HCT116 (cell line): ENCODE measurements around the gene CISTR. TPM values are rescaled to one million over a fixed set of nuclear protein-coding genes. Genes with fewer than 3 reads are reported as not detected.

ENCODE experiments used
- ATAC-seq: fragments of 200-7000 bp; cut with Tn5 transposase; 2 replicates; pipeline ENCODE4 v1.9.1; 2020; ENCODE audit warnings: mild to moderate bottlenecking, moderate library complexity
- BruUV-seq: library from RNA; stranded (reverse); fragments of 400-500 nt; replicated peaks from 2 replicates; lab custom pipeline; 2021; lab: Mats Ljungman, UMichigan
- CTCF ChIA-PET: fragments of 300-600 bp; sonication (Branson Sonifier 250); formaldehyde crosslinking; loops from one replicate; lab custom pipeline; 2021; ENCODE audit warnings: antibody characterized with exemption; lab: Charles Lee
- POLR2A ChIA-PET: fragments of 300-600, 350-600 bp; sonication (Branson Sonifier 250); formaldehyde crosslinking; loops from one replicate; lab custom pipeline; 2021; ENCODE audit warnings: antibody characterized with exemption; lab: Charles Lee
- RAD21 ChIA-PET, 2 experiments: fragments of 300-600 bp; sonication (Branson Sonifier 250); formaldehyde crosslinking; loops; one replicate each; lab custom pipeline; 2023; ENCODE audit warnings: low total read pairs in 2 of 2; ENCODE audit not compliant: uncharacterized antibody in 2 of 2, unreplicated experiment in 2 of 2, low non-redundant PET in 1 of 2; lab: Charles Lee
- DNase-seq: peaks from one replicate; pipeline ENCODE4 v3.0.0-alpha.2; 2010; ENCODE audit warnings: low read depth, low spot score
- H2AFZ ChIP-seq: fragments of 200-600 bp; shearing (Covaris generic), sonication (generic); 2 replicates; pipeline ENCODE4 v1.6.1; 2017; ENCODE audit warnings: low read depth, mixed run types, mixed read lengths, antibody characterized with exemption, low read length; ENCODE audit not compliant: poor library complexity, severe bottlenecking
- H3K27ac ChIP-seq: 2 replicates; pipeline ENCODE4 v1.5.1; 2012; ENCODE audit warnings: low read depth, low read length
- H3K27me3 ChIP-seq: fragments of 200-600 bp; sonication (generic); 2 replicates; pipeline ENCODE4 v1.6.1; 2016; ENCODE audit warnings: mixed run types, low read length, mixed read lengths; ENCODE audit not compliant: insufficient read depth
- H3K36me3 ChIP-seq, 2 experiments: fragments of 200-500 bp in 1 of 2; fragments of 200-600 bp in 1 of 2; sonication (Bioruptor generic) in 1 of 2; sonication (generic) in 1 of 2; 2 replicates each; pipeline versions ENCODE4 v1.5.1 to v1.6.1; 2014 to 2016; ENCODE audit warnings: low read length in 2 of 2, inconsistent platforms in 1 of 2, mixed read lengths in 1 of 2, mixed run types in 1 of 2; ENCODE audit not compliant: insufficient read depth in 2 of 2, control insufficient read depth in 1 of 2
- H3K4me1 ChIP-seq, 2 experiments: fragments of 200-600 bp in 1 of 2; sonication (generic) in 1 of 2; 2 replicates each; pipeline versions ENCODE4 v1.5.1 to v1.6.1; 2012 to 2017; ENCODE audit warnings: low read length in 2 of 2, inconsistent platforms in 1 of 2, mild to moderate bottlenecking in 1 of 2, mixed read lengths in 1 of 2, mixed run types in 1 of 2, moderate library complexity in 1 of 2; ENCODE audit not compliant: insufficient read depth in 2 of 2, control insufficient read depth in 1 of 2
- H3K4me2 ChIP-seq: fragments of 200-600 bp; sonication (generic); 2 replicates; pipeline ENCODE4 v1.6.1; 2017; ENCODE audit warnings: mixed run types, low read length, mixed read lengths
- H3K4me3 ChIP-seq, 2 experiments: fragments of 200-600 bp in 1 of 2; sonication (generic) in 1 of 2; replicated peaks in 1 of 2; 2 replicates each; pipeline ENCODE4 v1.5.1; 2011 to 2016; ENCODE audit warnings: low read length in 2 of 2, control low read depth in 1 of 2, low read depth in 1 of 2, mild to moderate bottlenecking in 1 of 2, mixed read lengths in 1 of 2, mixed run types in 1 of 2
- H3K79me2 ChIP-seq: fragments of 200-600 bp; sonication (generic); 2 replicates; pipeline ENCODE4 v1.6.1; 2017; ENCODE audit warnings: mild to moderate bottlenecking, mixed run types, low read length, moderate library complexity, mixed read lengths; ENCODE audit not compliant: insufficient read depth
- H3K9ac ChIP-seq: fragments of 200-600 bp; sonication (generic); 2 replicates; pipeline ENCODE4 v1.6.1; 2016; ENCODE audit warnings: low read length, mixed read lengths
- H3K9me2 ChIP-seq: fragments of 200-600 bp; sonication (generic), shearing (Covaris generic); 2 replicates; pipeline ENCODE4 v1.6.1; 2017; ENCODE audit warnings: mixed run types, mild to moderate bottlenecking, moderate library complexity; ENCODE audit not compliant: insufficient read depth
- H3K9me3 ChIP-seq, 2 experiments: fragments of 200-500 bp in 1 of 2; fragments of 200-600 bp in 1 of 2; sonication (Bioruptor generic) in 1 of 2; sonication (generic) in 1 of 2; 2 replicates each; pipeline ENCODE4 v1.6.1; 2014 to 2017; ENCODE audit warnings: low read length in 2 of 2, mixed read lengths in 2 of 2, inconsistent platforms in 1 of 2, low read depth in 1 of 2, mild to moderate bottlenecking in 1 of 2, mixed run types in 1 of 2, moderate library complexity in 1 of 2; ENCODE audit not compliant: control insufficient read depth in 1 of 2, insufficient read depth in 1 of 2
- H4K20me1 ChIP-seq: fragments of 200-600 bp; sonication (generic), shearing (Covaris generic); 2 replicates; pipeline ENCODE4 v1.6.1; 2017; ENCODE audit warnings: mixed run types, mild to moderate bottlenecking, moderate library complexity; ENCODE audit not compliant: insufficient read depth
- CBX3 ChIP-seq: IDR thresholded peaks from 2 replicates; pipeline ENCODE4 v1.6.1; 2012; ENCODE audit warnings: low read depth
- ELF1 ChIP-seq: IDR thresholded peaks from 2 replicates; pipeline ENCODE4 v1.6.1; 2012; ENCODE audit warnings: low read depth, borderline replicate concordance
- EZH2 ChIP-seq: fragments of 200-600 bp; sonication (generic); IDR thresholded peaks from 2 replicates; pipeline ENCODE4 v1.6.1; 2017; ENCODE audit warnings: antibody characterized with exemption, mixed run types
- EZH2phosphoT487 ChIP-seq: fragments of 200-600 bp; IDR thresholded peaks from 2 replicates; pipeline ENCODE4 v1.6.1; 2018; ENCODE audit warnings: antibody characterized with exemption, borderline replicate concordance
- FOSL1 ChIP-seq: IDR thresholded peaks from 2 replicates; pipeline ENCODE4 v1.6.1; 2012; ENCODE audit warnings: low read depth
- JUND ChIP-seq: IDR thresholded peaks from 2 replicates; pipeline ENCODE4 v1.6.1; 2012
- MAX ChIP-seq: IDR thresholded peaks from 2 replicates; pipeline ENCODE4 v1.6.1; 2012
- POLR2AphosphoS5 ChIP-seq: IDR thresholded peaks from 2 replicates; pipeline ENCODE4 v1.6.1; 2011; ENCODE audit warnings: mild to moderate bottlenecking, low read depth, low read length, moderate library complexity
- SIN3A ChIP-seq: IDR thresholded peaks from 2 replicates; pipeline ENCODE4 v1.6.1; 2012; ENCODE audit warnings: low read depth
- TCF7L2 ChIP-seq: IDR thresholded peaks from 2 replicates; pipeline ENCODE4 v1.7.0; 2011; ENCODE audit warnings: borderline replicate concordance, inconsistent platforms; ENCODE audit not compliant: insufficient read depth, insufficient read length; ENCODE audit errors: extremely low read depth
- ZBTB33 ChIP-seq: IDR thresholded peaks from 2 replicates; pipeline ENCODE4 v1.6.1; 2011; ENCODE audit warnings: mild to moderate bottlenecking, low read length, moderate library complexity; ENCODE audit not compliant: insufficient replicate concordance; ENCODE audit errors: extremely low read depth
- ZFX ChIP-seq: fragments of 450-650 bp; IDR thresholded peaks from 2 replicates; pipeline ENCODE4 v1.6.1; 2017
- intact Hi-C: fragments of 100-400 bp; cut with micrococcal nuclease; formaldehyde crosslinking; loops from 2 replicates; pipeline ENCODE4 v1.10.0; 2022
- total RNA-seq: library from RNA; stranded (reverse); gene quantifications from one replicate; pipeline ENCODE4 v1.2.1, GENCODE V29; 2021; ENCODE audit not compliant: unreplicated experiment
- TF ChIP-seq, protein P1 (sequence below): IDR thresholded peaks from 2 replicates; pipeline ENCODE4 v1.6.1; 2012
- TF ChIP-seq, protein P2 (sequence below): IDR thresholded peaks from 2 replicates; pipeline ENCODE4 v1.6.1; 2012; ENCODE audit warnings: low read depth

The CISTR gene
- total RNA-seq, 1 experiment from 2014 or later = not detected

DNA sequence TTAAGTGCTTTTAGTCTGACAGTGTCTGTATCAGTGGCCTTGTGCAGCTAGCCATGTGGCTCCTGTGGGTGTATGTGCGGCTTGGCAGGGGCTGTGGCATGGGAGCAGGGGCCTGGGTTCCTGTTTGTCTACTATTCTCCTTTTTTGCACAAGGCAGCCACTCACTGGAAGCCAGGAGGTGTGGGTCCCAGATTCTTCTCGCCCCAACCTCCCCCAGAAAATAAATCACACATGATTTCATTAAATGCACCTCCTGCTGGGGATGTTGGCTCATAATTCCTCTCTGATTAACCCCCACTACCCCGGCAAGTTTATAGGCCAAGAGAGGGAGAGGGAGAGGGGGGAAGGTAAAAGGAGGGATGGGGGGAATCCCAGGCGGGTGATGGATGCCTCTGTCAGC, 42.1 kb downstream of the CISTR start:
- no peak for ATAC-seq
- no peak overlapping the region for H3K9ac ChIP-seq
- no peak overlapping the region for H3K27ac ChIP-seq
- DNase-seq = no peak
- H3K9me2 ChIP-seq = no peaks in the 10 kb centered on the region
- RAD21 ChIA-PET = no interaction called here
- H3K9me3 ChIP-seq = no peaks in the 10 kb centered on the region
- no peaks in the 10 kb centered on the region for H3K79me2 ChIP-seq
- CTCF ChIA-PET = interaction anchor here (0.8 to 1.7 kb wide), 2 partner anchors 33 to 36 kb away, joined by 3 to 6 read pairs; no protein-coding TSS in a partner anchor
- intact Hi-C loops = no loop called here
- BruUV-seq = no TSS peak
- H3K36me3 ChIP-seq = no peaks in the 10 kb centered on the region
- TF ChIP-seq, protein P1, sequence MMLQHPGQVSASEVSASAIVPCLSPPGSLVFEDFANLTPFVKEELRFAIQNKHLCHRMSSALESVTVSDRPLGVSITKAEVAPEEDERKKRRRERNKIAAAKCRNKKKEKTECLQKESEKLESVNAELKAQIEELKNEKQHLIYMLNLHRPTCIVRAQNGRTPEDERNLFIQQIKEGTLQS = no peak
- TF ChIP-seq ZFX (no peak), ELF1 (no peak), EZH2phosphoT487 (no peak), SIN3A (no peak), FOSL1 (no peak), JUND (no peak)
- H4K20me1 ChIP-seq = no peaks in the 10 kb centered on the region
- no peak overlapping the region for H2AFZ ChIP-seq
- POLR2A ChIA-PET = no interaction called here
- no peak overlapping the region for H3K4me2 ChIP-seq
- no peaks in the 10 kb centered on the region for H3K27me3 ChIP-seq
- no peak overlapping the region for H3K4me3 ChIP-seq
- H3K4me1 ChIP-seq = no peaks in the 10 kb centered on the region

- Histone ChIP-seq H3K9ac (no peak overlapping the region), H3K4me2 (no peak overlapping the region), H4K20me1 (no peaks in the 10 kb centered on the region), H3K79me2 (no peaks in the 10 kb centered on the region), H3K27ac (no peak overlapping the region), H3K9me2 (no peaks in the 10 kb centered on the region), H3K27me3 (no peaks in the 10 kb centered on the region), H3K36me3 (no peaks in the 10 kb centered on the region), H3K9me3 (no peaks in the 10 kb centered on the region), H3K4me1 (peaks cover 0 to 5% of the 10 kb centered on the region in 2 experiments; a peak in 1 of 4 replicates), H2AFZ (no peak overlapping the region), H3K4me3 (no peak overlapping the region)
- ChIA-PET POLR2A (no interaction called here), CTCF (no interaction called here), RAD21 (no interaction called here)
- DNase-seq (no peak), ATAC-seq (no peak)
- intact Hi-C loops = no loop called here
- TF ChIP-seq POLR2AphosphoS5 = no peak
- TF ChIP-seq TCF7L2 = no peak
- TF ChIP-seq EZH2 = no peak
- no peak for TF ChIP-seq SIN3A
- TF ChIP-seq ZBTB33 = no peak
- no peak for TF ChIP-seq ZFX
- TF ChIP-seq CBX3 = no peak
- no peak for TF ChIP-seq JUND
- TF ChIP-seq, protein P2, sequence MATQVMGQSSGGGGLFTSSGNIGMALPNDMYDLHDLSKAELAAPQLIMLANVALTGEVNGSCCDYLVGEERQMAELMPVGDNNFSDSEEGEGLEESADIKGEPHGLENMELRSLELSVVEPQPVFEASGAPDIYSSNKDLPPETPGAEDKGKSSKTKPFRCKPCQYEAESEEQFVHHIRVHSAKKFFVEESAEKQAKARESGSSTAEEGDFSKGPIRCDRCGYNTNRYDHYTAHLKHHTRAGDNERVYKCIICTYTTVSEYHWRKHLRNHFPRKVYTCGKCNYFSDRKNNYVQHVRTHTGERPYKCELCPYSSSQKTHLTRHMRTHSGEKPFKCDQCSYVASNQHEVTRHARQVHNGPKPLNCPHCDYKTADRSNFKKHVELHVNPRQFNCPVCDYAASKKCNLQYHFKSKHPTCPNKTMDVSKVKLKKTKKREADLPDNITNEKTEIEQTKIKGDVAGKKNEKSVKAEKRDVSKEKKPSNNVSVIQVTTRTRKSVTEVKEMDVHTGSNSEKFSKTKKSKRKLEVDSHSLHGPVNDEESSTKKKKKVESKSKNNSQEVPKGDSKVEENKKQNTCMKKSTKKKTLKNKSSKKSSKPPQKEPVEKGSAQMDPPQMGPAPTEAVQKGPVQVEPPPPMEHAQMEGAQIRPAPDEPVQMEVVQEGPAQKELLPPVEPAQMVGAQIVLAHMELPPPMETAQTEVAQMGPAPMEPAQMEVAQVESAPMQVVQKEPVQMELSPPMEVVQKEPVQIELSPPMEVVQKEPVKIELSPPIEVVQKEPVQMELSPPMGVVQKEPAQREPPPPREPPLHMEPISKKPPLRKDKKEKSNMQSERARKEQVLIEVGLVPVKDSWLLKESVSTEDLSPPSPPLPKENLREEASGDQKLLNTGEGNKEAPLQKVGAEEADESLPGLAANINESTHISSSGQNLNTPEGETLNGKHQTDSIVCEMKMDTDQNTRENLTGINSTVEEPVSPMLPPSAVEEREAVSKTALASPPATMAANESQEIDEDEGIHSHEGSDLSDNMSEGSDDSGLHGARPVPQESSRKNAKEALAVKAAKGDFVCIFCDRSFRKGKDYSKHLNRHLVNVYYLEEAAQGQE = no peak
- TF ChIP-seq MAX = no peak
- BruUV-seq = no TSS peak
These were observed 45.7 kb downstream of the CISTR start for GRCh38 chr12:53706080-53706479.
